ENCODE measurements around the gene CEP112. TPM values are rescaled to one million over a fixed set of nuclear protein-coding genes. Genes with fewer than 3 reads are reported as not detected.

Gene CEP112
- total and polyA plus RNA-seq, 4 donors: 1.1 to 4.9 (median 1.4) TPM

DNA sequence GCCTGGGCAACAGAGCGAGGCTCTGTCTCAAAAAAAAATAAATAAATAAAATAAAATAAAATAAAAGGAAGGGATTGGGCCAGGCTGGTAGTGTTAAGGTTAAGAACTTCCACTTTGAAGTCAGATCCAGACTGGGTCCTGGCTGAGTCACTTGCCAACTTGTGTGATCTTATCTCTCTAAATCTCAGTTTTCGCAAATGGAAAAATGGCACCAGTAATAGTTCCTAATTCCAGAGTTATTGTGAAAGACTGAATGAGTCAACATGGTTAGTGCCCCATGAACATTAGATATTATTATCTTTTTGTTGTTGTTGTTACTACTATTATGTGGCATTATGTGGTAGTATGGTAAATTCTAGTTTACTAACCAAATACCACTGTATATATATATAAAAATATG lies 442.5 kb downstream of the CEP112 start:
- peaks cover 0 to 8% (median 0%) of the 10 kb centered on the region in 4 donors for H3K4me1 ChIP-seq (ENCODE audit: control insufficient read depth in 4 of 4, insufficient read depth in 4 of 4, low read length in 3 of 4)
- no peaks in the 10 kb centered on the region for H3K27me3 ChIP-seq (ENCODE audit: control insufficient read depth in 4 of 4, insufficient read depth in 4 of 4, low read length in 3 of 4)
- H3K27ac ChIP-seq (ENCODE audit: low read depth in 1 of 2, low read length in 2 of 2): no peak overlapping the region
- no peak for DNase-seq (ENCODE audit: low spot score)
- H3K9me3 ChIP-seq (ENCODE audit: control insufficient read depth in 4 of 4, low read length in 3 of 4): no peaks in the 10 kb centered on the region
- no peaks in the 10 kb centered on the region for H3K36me3 ChIP-seq (ENCODE audit: control insufficient read depth in 4 of 4, insufficient read depth in 3 of 4, low read depth in 1 of 4, low read length in 3 of 4)
- no peak overlapping the region for H3K4me3 ChIP-seq (ENCODE audit: low read depth in 1 of 3, low read length in 3 of 3)
- WGBS: 67% methylated on average over 2 of the region's 2 CpGs
- H3K9ac ChIP-seq (ENCODE audit: low read depth in 1 of 2, low read length in 2 of 2): no peak overlapping the region
- TF ChIP-seq FOXA1 (IDR thresholded peaks at IDR 0.05) (no peak), RXRA (IDR thresholded peaks at IDR 0.05) (no peak), SP1 (IDR thresholded peaks at IDR 0.05) (no peak), JUND (IDR thresholded peaks at IDR 0.05) (no peak), REST (IDR thresholded peaks at IDR 0.05) (no peak), ATF3 (IDR thresholded peaks at IDR 0.05) (no peak)

DNA sequence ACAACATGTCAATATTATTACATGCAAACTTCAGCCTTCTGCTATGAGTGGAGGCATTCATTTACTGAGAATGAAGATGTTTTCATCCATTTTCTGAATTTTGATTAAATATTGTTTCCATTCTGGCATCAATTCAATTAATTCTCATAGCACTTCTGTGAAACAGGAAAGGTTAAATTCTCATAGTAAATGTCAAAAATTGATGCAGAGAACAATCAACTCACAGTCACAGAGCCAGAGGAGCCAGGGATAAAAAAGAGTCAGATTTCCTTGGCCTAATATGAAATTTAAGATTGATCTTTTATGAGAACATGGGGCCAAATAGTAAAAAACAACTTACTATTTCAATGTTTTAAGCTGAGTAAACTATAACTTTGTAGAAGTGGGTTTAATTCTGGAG lies 446.7 kb downstream of the CEP112 start:
- Histone ChIP-seq H3K9ac (ENCODE audit: low read depth in 1 of 2, low read length in 2 of 2) (no peak overlapping the region), H3K4me1 (ENCODE audit: control insufficient read depth in 4 of 4, insufficient read depth in 4 of 4, low read length in 3 of 4) (no peaks in the 10 kb centered on the region), H3K27me3 (ENCODE audit: control insufficient read depth in 4 of 4, insufficient read depth in 4 of 4, low read length in 3 of 4) (no peaks in the 10 kb centered on the region), H3K27ac (ENCODE audit: low read depth in 1 of 2, low read length in 2 of 2) (no peak overlapping the region), H3K9me3 (ENCODE audit: control insufficient read depth in 4 of 4, low read length in 3 of 4) (no peaks in the 10 kb centered on the region), H3K36me3 (ENCODE audit: control insufficient read depth in 4 of 4, insufficient read depth in 3 of 4, low read depth in 1 of 4, low read length in 3 of 4) (no peaks in the 10 kb centered on the region), H3K4me3 (ENCODE audit: low read depth in 1 of 3, low read length in 3 of 3) (no peak overlapping the region)
- no peak for TF ChIP-seq JUND (IDR thresholded peaks at IDR 0.05)
- TF ChIP-seq FOXA1 (IDR thresholded peaks at IDR 0.05): no peak
- TF ChIP-seq SP1 (IDR thresholded peaks at IDR 0.05): no peak
- TF ChIP-seq REST (IDR thresholded peaks at IDR 0.05): no peak
- no peak for TF ChIP-seq RAD21 (IDR thresholded peaks at IDR 0.05)
- TF ChIP-seq ZBTB33 (IDR thresholded peaks at IDR 0.05): no peak
- no peak for TF ChIP-seq TAF1 (conservative IDR thresholded peaks at IDR 0.05)
- TF ChIP-seq ATF3 (IDR thresholded peaks at IDR 0.05): no peak
- TF ChIP-seq CTCF (IDR thresholded peaks at IDR 0.05; ENCODE audit: low read depth, low read length, missing input control): no peak
- TF ChIP-seq HNF4G (IDR thresholded peaks at IDR 0.05): no peak
- TF ChIP-seq YY1 (IDR thresholded peaks at IDR 0.05): no peak
- no peak for TF ChIP-seq NR2F2 (IDR thresholded peaks at IDR 0.05)
- no peak for TF ChIP-seq HNF4A (conservative IDR thresholded peaks at IDR 0.05)
- no peak for DNase-seq (ENCODE audit: low spot score)

All from liver (tissue), 9 donors.